GM12878 (cell line): Measurements from ENCODE around the gene TOLLIP.

Experiments
- BMI1 ChIP-seq: fragments of 450-650 bp; IDR thresholded peaks from 2 replicates; pipeline ENCODE4 v1.6.1; 2016; ENCODE audit warnings: mild to moderate bottlenecking, moderate library complexity, borderline replicate concordance
- CBX5 ChIP-seq: sonication (generic); IDR thresholded peaks from 2 replicates; pipeline ENCODE4 v1.6.1; 2016; ENCODE audit warnings: low read depth, moderate library complexity, mild to moderate bottlenecking, inconsistent platforms
- CEBPZ ChIP-seq: fragments of 150-350 bp; IDR thresholded peaks from 2 replicates; pipeline ENCODE4 v1.6.1; 2016; ENCODE audit warnings: low read depth, low read length
- CREM ChIP-seq: IDR thresholded peaks from 2 replicates; pipeline ENCODE4 v1.6.1; 2014; ENCODE audit warnings: antibody characterized with exemption, low read depth
- CTCF ChIP-seq, 3 experiments: IDR thresholded peaks in 2 of 3; conservative IDR thresholded peaks in 1 of 3; 2 replicates each; pipeline ENCODE4 v1.5.1; 2011; ENCODE audit warnings: low read depth in 3 of 3, low read length in 3 of 3, mild to moderate bottlenecking in 3 of 3, control low read depth in 2 of 3, moderate library complexity in 2 of 3, inconsistent platforms in 1 of 3, mixed read lengths in 1 of 3; ENCODE audit not compliant: control insufficient read depth in 2 of 3, insufficient read depth in 1 of 3; ENCODE audit errors: extremely low read depth in 1 of 3
- E2F4 ChIP-seq: IDR thresholded peaks from 2 replicates; pipeline ENCODE4 v1.6.1; 2012; ENCODE audit warnings: low read depth, low read length, improper control_type of control experiment
- HDGF ChIP-seq: fragments of 450-650 bp; IDR thresholded peaks from 2 replicates; pipeline ENCODE4 v1.6.1; 2016; ENCODE audit warnings: antibody characterized with exemption
- PML ChIP-seq: IDR thresholded peaks from 2 replicates; pipeline ENCODE4 v1.6.1; 2012; ENCODE audit warnings: low read length, inconsistent platforms
- POLR2A ChIP-seq: IDR thresholded peaks from 2 replicates; pipeline ENCODE4 v1.6.1; 2011; ENCODE audit warnings: low read depth, mild to moderate bottlenecking, low read length
- POLR2AphosphoS5 ChIP-seq: IDR thresholded peaks from 2 replicates; pipeline ENCODE4 v1.6.1; 2011; ENCODE audit warnings: mild to moderate bottlenecking, low read length, inconsistent platforms
- SIX5 ChIP-seq: IDR thresholded peaks from 2 replicates; pipeline ENCODE4 v1.6.1; 2011; ENCODE audit warnings: mild to moderate bottlenecking, low read depth, low read length, moderate library complexity; ENCODE audit not compliant: severe bottlenecking
- ZBTB33 ChIP-seq: fragments of 450-650 bp; IDR thresholded peaks from 2 replicates; pipeline ENCODE4 v1.6.1; 2017; ENCODE audit warnings: mild to moderate bottlenecking
- ZNF274 ChIP-seq: IDR thresholded peaks from one replicate; pipeline ENCODE4 v1.8.0; 2011; ENCODE audit not compliant: insufficient read length, insufficient read depth
- TF ChIP-seq, protein P1 (sequence below): IDR thresholded peaks from 2 replicates; pipeline ENCODE4 v1.6.1; 2011; ENCODE audit warnings: mild to moderate bottlenecking, low read depth, low read length, moderate library complexity; ENCODE audit not compliant: insufficient replicate concordance

DNA sequence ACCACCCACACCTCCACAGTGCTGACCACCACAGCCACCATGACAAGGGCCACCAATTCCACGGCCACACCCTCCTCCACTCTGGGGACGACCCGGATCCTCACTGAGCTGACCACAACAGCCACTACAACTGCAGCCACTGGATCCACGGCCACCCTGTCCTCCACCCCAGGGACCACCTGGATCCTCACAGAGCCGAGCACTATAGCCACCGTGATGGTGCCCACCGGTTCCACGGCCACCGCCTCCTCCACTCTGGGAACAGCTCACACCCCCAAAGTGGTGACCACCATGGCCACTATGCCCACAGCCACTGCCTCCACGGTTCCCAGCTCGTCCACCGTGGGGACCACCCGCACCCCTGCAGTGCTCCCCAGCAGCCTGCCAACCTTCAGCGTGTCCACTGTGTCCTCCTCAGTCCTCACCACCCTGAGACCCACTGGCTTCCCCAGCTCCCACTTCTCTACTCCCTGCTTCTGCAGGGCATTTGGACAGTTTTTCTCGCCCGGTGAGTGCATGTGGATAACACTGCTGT lies 58.1 kb downstream of the TOLLIP start:
- TF ChIP-seq CTCF (IDR thresholded peaks at IDR 0.05 in 2 of 3, conservative IDR thresholded peaks at IDR 0.05 in 1 of 3; ENCODE audit: control insufficient read depth in 2 of 3, extremely low read depth in 1 of 3, insufficient read depth in 1 of 3, low read depth in 3 of 3, low read length in 3 of 3): no peak
- no peak for TF ChIP-seq E2F4
- no peak for TF ChIP-seq PML
- no peak for TF ChIP-seq ZNF274
- no peak for TF ChIP-seq POLR2A
- TF ChIP-seq CEBPZ: no peak
- TF ChIP-seq POLR2AphosphoS5: no peak
- TF ChIP-seq, protein P1, sequence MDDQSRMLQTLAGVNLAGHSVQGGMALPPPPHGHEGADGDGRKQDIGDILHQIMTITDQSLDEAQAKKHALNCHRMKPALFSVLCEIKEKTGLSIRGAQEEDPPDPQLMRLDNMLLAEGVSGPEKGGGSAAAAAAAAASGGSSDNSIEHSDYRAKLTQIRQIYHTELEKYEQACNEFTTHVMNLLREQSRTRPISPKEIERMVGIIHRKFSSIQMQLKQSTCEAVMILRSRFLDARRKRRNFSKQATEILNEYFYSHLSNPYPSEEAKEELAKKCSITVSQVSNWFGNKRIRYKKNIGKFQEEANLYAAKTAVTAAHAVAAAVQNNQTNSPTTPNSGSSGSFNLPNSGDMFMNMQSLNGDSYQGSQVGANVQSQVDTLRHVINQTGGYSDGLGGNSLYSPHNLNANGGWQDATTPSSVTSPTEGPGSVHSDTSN: no peak
- no peak for TF ChIP-seq BMI1
- TF ChIP-seq CBX5: no peak
- TF ChIP-seq HDGF: no peak
- TF ChIP-seq CREM: no peak
- TF ChIP-seq ZBTB33: no peak
- TF ChIP-seq SIX5: no peak
